Ramos (cell line): ENCODE results near the gene EDEM1.
"Not testable (repeated sequence)": the region's sequence is repeated elsewhere in the genome, so short reads cannot be mapped to it uniquely, and the experiment has no call there.

Source experiments
- in situ Hi-C: fragments of 300-500 bp; cut with MboI; formaldehyde crosslinking; loops from one replicate; pipeline ENCODE4 v1.14.3; 2022; ENCODE audit warnings: low sequenced_read_pairs; ENCODE audit not compliant: unreplicated experiment

The EDEM1 gene

DNA sequence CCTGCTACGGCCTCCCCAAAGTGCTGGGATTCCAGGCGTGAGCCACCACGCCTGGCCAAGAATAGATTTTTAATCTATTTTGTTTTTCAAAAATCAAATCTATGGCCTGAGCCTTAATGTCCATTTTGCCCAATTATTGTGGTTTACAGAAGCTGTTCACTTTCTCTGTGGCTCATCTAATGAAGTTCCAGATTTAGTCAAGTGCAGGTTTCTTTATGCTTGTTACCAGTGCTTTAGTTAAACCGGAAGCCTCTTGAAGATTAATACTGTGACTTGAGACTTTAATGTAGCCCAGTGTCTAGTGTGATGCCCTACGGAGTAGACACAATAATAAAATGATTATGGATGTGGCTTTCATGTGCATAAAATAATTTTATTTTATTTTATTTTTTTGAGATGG is 16.5 kb upstream of the EDEM1 start:
- in situ Hi-C loops: no loop called here

DNA sequence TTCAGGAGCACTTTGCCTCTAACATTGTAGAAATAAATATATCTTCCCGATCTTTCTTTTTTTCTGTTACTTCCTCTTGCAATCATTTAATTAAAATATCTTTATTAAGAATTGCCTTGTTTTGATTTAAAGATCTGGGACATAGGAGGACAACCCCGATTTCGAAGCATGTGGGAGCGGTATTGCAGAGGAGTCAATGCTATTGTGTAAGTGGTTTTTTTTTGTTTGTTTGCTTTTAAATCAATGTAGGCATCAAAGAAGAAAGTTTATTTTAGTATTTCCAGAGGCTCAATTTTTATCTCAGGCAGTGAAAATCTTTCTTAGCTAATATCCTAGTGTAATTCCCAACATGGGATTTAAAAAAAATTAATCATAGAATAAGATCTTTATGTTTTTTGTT is 15.5 kb upstream of the EDEM1 start:
- in situ Hi-C loops: no loop called here

DNA sequence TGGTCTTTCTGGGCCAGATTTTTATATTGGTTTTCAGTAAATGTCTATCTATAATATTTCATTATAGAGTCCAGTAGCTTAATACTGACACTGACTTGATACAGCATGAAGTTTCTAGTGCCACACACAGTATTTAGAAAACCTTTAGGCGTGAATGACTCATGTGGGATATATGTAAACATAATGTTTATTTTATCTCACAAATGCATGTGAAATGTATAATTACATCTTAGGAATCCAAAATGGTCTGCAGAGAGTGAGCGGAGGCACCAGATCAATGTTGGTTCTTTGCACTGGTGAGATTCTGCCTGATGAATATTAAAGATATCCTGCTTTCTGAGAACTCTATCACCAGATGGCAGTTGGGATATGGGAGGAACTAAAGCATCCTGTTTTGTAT is 8.5 kb upstream of the EDEM1 start:
- in situ Hi-C loops: not testable (repeated sequence)

DNA sequence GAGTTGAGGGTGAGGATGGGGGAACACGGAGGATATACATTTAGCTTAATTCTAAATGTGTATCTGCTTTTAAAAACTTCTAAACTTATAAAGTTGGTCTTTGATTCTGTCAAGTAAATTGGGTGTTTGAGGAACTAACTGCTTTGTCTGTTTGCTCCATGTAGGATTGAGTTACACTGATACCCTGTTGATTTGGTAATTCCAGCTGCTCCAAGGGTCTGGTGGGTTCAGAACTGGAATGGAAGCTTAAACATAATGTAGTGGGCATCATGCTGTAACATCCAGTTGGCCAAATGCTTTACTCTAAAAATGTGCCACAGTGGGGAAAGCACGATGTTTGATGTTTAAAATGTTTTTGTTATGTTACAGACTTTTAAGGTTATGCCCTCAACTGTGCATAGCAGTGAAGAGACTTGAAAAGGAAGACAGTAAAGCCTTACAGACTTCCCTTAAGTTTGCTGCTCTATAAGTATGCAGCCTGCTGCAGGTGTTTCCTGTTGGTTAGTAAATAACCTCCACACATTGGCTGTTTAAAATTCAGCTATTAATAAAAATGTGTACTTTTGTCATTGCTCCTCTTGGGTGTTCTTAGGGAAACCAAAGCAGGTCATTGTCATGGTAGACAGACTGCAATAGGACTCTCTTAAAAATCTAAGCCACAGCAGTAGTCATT is 5.9 kb upstream of the EDEM1 start:
- in situ Hi-C loops: no loop called here

DNA sequence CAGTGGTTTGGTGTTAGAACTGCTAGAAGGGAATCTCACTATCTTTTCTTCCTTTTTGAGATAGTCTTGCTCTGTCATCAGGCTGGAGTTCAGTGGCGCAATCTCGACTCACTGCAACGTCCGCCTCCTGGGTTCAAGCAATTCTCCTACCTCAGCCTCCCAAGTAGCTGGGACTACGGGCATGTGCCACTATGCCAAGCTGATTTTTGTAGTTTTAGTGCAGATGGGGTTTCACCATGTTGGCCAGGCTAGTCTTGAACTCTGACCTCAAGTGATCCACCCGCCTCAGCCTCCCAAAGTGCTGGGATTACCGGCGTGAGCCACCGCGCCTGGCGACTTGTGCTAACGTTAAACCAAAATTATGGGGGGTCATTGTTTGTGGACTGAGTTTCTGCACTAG is 3.8 kb upstream of the EDEM1 start:
- in situ Hi-C loops: not testable (repeated sequence)

DNA sequence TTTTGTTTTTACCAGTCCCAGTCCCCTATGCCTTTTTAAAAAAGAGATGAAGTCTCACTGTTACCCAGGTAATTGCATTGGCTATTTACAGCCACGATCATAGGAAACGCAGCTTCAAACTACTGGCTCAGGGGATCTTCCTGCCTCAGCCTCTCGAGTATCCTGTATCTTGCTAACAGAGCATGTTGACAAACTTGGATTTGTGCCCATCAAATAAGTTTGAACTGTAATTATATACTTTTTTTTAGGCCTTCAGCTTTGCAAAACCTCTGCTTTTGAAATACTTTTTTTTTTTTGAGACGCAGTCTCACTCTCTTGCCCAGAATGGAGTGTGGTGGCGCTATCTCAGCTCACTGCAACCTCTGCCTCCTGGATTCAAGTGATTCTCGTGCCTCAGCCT is 3.0 kb upstream of the EDEM1 start:
- in situ Hi-C loops: no loop called here

DNA sequence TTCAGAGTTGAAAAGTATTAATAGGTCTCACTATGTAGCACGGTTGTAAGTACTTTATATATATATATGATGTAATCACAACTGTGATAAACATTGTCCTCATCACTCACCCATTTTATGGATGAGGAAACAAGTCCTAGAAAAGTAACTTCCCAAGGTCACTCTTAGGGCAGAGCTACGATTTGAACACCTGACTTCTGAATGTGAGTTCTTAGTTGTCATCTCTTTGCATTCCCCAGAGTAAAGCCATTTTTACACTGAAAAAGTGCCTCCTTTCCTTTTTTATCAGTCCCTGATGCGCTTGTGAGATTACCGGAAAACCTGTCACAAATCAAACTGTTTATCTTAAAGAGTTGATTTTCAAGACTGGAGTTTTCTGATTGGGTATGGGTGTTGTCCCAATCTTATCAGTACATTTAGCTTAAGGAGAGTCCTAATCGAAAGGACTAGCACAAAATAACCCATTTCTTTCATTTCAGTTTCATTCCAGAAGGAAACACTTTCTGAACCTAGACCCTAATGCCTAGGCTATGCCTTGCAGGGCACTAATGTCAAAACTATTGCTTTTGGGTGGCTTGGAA is 2.3 kb upstream of the EDEM1 start:
- in situ Hi-C loops: no loop called here

DNA sequence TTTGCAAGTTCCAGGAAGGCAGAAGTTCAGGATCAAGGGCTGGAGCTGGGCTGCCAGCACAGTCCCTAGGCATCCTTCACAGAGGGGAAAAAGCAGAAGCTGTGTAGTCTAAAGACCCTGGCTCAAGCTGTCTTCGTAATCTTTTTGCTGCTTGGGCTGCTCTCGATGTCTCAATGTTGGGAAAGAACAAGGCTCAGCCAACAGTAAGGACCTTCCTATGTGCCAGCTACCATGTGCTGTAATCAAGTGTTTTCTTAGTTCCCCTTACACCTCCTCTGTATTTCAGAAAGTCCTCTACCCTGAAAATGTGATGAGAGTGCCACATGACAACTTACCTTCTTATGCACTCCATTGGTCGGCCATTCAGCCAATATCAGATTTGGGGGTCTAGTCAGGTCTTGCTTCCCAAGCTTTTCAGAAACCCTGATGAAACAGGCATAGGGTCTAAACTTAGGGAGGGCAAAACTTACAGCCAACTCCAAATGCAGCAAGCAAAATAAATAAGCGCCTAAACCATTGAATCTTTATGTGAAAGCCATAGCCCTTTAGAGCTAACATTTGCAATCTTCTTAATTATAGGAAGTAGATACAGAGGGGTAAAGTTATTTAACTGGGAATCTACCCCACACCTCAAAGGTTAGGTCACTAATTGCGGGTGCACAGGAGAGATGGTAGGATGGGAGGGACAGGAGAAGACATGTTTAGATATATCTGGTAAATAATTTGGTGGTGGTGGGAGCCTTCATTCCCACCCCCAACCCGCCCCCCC is 1.2 kb upstream of the EDEM1 start:
- in situ Hi-C loops: no loop called here

DNA sequence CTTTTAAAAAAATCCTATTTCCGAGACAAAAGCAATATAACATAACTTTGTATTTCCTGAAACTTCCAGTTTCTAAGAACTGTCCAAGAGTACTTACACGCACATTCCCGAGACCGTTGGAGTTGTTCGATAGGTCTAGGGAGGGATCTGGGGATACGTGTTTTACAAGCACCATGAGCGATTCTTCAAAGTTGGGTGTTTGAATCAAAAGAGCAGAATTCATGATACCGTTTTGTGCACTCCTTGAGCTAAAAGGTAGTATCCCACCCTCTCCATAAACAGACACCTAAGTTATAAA is 700 bp upstream of the EDEM1 start:
- in situ Hi-C loops: no loop called here

DNA sequence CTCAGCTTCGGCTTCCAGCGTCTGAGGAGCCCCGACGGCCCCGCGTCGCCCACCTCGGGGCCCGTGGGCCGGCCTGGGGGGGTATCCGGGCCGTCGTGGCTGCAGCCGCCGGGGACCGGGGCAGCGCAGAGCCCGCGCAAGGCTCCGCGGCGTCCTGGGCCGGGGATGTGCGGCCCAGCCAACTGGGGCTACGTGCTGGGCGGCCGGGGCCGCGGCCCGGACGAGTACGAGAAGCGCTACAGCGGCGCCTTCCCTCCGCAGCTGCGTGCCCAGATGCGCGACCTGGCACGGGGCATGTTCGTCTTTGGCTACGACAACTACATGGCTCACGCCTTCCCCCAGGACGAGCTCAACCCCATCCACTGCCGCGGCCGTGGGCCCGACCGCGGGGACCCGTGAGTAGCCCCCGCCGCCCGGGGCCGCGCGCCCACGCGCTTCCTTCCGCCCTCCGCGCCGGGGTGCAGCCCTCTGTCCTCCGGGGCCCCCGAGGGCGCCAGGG is 462 bp downstream of the EDEM1 start:
- in situ Hi-C loops: no loop called here

DNA sequence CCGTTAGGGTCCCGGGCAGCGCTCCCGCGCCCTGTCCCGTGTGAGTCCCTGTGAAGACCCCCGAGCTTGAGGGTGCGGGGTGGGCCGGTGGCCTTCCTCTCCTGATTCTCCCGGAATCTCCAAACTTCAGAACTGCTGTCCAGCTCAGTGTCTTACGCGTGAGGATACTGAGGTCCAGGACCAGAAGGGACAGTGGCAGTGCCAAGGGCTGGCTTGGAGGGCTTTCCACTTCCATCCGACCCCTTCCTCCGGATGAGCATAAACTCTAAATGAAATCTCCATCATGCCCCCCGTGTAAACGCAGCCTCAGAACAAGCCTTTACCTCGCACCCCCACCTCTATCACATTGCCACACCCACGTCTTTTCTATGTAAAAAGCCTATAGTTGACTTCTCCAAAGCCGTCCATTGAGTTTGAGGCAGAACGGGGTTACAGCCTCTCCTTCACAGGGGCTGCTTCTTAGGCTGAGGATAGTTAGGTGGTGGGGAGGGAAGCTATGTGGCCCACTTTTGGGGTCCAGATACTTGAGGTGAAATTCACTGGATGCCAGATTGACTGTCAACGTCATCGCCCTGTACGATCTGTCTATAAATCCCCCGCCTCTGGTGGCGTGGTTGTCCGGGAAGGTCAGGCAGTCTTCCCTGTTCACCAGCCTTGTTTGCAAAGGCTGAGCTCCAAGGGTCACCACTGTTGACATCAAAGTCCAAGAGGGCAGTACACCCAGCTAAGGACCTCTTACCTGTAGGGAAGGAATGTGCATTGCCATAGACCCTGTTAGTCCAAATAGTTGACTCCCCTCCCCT is 1.1 kb downstream of the EDEM1 start:
- in situ Hi-C loops: no loop called here

DNA sequence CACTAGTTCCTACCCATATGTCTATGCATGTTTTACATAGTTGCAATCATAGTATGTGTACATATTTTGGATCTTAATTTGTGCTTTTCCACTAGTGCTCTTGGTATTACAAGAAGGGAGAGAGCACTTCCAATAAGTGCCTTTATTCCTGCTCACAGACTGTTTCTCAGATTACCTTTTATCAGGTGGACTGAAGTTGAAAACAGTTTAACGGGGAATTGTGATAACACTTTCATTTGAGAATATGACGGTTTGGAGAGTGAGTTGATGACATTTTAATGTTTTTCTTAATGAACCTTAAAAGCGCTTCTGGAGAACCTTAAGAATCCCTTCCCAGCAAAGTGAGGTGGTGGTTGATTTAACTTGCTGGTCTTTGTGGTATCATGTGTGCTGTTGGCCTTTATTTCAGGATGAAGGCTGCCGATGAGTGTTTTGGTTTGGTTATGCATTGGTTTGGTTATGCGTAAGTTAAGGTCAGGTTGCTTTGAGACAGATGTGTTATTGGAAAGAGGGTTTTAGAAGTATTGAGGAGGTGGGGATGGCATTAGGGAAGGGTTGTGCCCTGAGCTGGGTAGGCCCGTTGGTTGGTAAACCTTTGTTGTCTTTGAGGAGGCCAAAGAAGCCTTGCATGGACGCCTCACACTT is 2.8 kb downstream of the EDEM1 start:
- in situ Hi-C loops: loop anchor here (10.0 kb wide), 1 partner anchor 695 kb away; the partner anchor contains the start of gene ITPR1

DNA sequence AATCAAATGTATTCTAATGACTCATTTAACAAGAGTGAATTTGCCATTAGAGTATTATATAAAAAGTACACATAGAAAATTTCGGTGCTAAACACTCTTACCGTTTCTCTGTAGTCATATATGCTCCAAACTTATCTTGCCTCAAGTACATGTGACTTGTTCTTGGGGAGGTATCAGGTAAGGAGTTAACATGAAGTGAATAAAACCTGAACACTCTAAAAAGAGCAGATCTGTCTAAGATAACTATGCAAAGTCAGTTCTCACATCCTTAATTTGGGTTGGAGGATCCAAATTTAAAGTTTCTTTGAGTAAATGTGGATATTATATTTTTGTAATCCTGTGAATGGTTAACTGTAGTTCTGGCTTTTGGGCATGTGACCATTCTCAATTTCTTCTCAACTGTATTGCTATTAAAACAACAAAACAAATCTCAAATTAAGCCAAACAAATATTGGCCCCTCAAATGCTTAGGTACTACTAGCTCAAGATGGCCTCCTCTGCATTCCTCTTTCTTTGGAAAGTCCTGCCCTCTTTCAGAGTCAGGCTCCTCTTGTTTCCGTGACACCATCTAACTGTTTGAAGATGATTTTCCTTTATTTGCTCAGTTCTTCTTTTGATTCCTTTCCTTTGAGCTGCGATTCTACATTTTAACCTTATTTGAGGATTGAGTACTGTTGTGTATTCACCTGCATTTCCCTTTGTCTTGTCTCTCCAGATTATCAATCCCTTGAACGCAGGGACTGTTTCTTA is 4.2 kb downstream of the EDEM1 start:
- in situ Hi-C loops: loop anchor here (10.0 kb wide), 1 partner anchor 697 kb away; the partner anchor contains the start of gene ITPR1

DNA sequence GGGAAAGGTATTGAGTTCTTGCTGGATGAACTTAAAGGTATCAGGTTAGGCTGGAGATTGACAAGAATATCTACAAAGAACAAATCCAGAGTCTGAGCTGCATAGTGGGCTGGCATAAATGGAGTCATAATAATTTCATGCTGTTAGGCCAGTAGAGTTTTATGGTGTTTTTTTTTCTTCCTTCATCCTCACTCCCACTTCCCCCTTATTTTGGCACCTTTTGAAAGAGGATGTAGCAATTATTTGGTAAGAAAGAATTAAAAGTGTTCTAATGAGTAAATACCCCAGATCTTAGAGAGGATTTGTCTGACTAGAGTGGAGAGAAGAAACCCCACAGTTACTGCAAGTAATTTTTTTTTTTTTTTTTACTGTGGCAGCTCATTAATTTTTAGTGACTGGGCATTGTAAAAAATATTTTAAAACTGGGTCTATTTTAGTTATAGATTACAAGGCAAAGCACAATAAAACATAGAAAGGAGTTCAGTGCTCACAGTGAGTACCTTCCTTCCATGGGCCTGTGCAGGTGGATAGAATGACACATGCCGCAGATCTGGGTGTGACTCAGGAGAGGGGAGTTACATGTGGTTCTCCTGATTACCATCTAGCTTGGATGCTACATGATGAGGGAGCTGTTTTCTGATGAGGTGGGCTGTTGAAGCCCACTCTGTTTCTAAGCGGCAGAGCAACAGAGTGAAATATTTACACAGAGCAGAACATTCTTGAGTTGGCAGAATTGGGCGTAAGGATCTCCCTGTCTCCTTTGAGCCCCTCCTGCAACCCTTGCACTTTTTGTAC is 5.3 kb downstream of the EDEM1 start:
- in situ Hi-C loops: loop anchor here (10.0 kb wide), 1 partner anchor 698 kb away; the partner anchor contains the start of gene ITPR1

DNA sequence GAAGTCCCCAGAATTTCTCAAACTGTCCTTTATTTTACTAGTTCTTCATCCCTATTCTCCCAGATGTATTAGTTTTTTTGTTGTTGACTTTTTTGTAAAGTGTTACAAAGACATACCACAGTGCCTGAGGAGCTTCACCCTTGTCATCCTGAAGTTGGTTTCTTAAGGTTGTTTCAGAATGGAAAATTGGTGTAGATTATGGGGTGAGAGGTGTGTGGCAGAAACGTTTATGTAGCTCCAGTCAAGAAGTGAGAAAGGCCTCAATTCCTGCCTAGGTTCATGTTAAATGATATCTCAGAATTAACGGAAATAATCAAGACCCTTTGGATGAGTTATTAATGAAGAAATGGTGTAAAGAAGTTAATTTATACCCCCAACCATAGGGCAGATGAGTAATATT is 6.8 kb downstream of the EDEM1 start:
- in situ Hi-C loops: loop anchor here (10.0 kb wide), 1 partner anchor 700 kb away; the partner anchor contains the start of gene ITPR1

DNA sequence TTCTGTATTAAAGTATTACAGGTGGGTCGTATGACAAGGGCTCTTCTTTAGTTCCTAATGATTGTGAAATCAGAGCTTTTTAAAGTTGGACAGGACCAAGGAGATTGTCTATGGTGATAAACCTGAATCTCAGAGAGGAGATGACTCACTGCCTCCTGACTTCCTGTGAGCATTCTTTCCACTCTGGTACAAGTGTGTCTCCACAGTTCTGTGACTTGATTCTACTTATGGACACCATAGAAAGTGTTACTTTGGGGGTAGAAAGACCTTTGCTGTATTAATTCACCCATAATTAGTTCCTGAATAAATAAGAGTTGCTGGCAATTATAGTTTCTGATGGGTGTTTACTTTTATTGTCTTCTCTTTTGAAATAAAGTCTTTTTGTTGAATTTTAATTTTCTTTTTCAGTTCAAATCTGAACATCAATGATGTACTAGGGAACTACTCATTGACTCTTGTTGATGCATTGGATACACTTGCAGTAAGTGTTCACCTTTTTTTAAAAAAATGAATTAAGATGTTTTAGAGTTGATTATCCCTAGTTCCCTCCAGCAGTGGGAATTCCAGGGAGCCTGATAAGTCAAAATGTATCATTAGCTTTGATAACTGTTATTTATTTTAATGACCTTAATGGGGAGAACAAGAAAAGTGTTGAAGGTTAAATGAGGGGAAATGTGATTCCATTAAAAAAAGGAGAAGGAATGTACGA is 7.4 kb downstream of the EDEM1 start:
- in situ Hi-C loops: loop anchor here (10.0 kb wide), 1 partner anchor 700 kb away; the partner anchor contains the start of gene ITPR1

DNA sequence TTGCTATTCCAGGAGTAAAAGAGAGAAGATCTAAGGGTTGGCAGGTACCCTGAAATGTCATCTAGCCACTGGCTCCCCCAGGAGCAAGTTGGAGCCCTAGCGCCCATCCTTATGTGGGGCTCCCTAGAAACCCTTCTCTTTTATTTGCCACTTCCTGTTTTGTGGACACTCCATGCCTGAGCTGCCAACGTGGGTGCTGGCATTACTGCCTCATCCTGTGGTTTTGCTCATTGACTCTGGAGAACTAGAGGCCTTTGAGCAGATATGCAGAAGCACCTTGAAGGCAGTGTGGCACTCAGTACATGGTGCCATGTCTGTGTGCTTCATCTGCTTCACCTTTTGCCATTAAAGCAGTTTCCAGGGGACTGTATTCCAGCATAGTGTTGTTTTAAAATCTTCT is 8.1 kb downstream of the EDEM1 start:
- in situ Hi-C loops: loop anchor here (10.0 kb wide), 1 partner anchor 701 kb away; the partner anchor contains the start of gene ITPR1

DNA sequence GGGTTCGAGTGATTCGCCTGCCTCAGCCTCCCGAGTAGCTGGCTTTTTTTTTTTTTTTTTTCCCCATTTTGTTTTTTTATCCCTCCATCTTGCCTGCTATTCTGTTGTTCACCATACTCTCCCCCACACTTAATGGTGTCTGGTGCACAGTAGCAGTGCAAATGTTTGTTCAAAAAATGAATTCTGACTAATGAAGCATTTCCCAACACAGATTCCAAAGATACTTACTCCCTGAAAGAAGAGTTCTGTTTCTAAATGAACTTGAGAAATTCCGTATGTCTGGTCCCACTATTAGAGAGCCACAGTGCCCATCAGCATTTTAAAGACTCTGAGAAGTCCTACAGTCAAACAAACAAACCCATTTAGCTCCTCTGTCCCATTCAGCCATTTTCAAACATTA is 9.5 kb downstream of the EDEM1 start:
- in situ Hi-C loops: loop anchor here (10.0 kb wide), 1 partner anchor 702 kb away; the partner anchor contains the start of gene ITPR1
